SK-N-SH treated with all-trans-retinoic acid at 6 μM for 48 hours (cell line): ENCODE data around the gene RTL10.

Source experiments
- ATAC-seq: fragments of 200-7000 bp; cut with Tn5 transposase; 3 replicates; pipeline ENCODE4 v1.9.1; 2020; ENCODE audit warnings: mild to moderate bottlenecking, moderate library complexity
- ARNTL ChIP-seq: fragments of 450-650 bp; formaldehyde crosslinking; IDR thresholded peaks from 2 replicates; pipeline ENCODE4 v1.5.0; 2020; ENCODE audit warnings: low read depth, mild to moderate bottlenecking, moderate library complexity, borderline replicate concordance
- BACH2 ChIP-seq: fragments of 250-450 bp; sonication (Bioruptor Pico); IDR thresholded peaks from 2 replicates; pipeline ENCODE4 v1.9.0; 2021; ENCODE audit warnings: mild to moderate bottlenecking, borderline replicate concordance
- CSDC2 ChIP-seq: fragments of 250-450 bp; sonication (Bioruptor Pico); IDR thresholded peaks from 2 replicates; pipeline ENCODE4 v1.5.0; 2020; ENCODE audit warnings: mild to moderate bottlenecking, moderate library complexity
- ESRRG ChIP-seq: fragments of 250-450 bp; sonication (Bioruptor Pico); IDR thresholded peaks from 2 replicates; pipeline ENCODE4 v1.6.1; 2021; ENCODE audit warnings: mild to moderate bottlenecking
- GLIS3 ChIP-seq: fragments of 250-450 bp; sonication (Bioruptor Pico); IDR thresholded peaks from 2 replicates; pipeline ENCODE4 v1.5.0; 2020; ENCODE audit warnings: mild to moderate bottlenecking, moderate library complexity
- ISL1 ChIP-seq: fragments of 250-450 bp; sonication (Bioruptor Pico); IDR thresholded peaks from 2 replicates; pipeline ENCODE4 v2.1.2; 2022; ENCODE audit warnings: mild to moderate bottlenecking, moderate library complexity
- OSR1 ChIP-seq: fragments of 250-450 bp; sonication (Bioruptor Pico); IDR thresholded peaks from 2 replicates; pipeline ENCODE4 v1.8.0; 2022; ENCODE audit warnings: moderate library complexity, mild to moderate bottlenecking, inconsistent platforms
- PPARA ChIP-seq: fragments of 250-450 bp; sonication (Bioruptor Pico); IDR thresholded peaks from 2 replicates; pipeline ENCODE4 v1.5.0; 2020; ENCODE audit warnings: mild to moderate bottlenecking, borderline replicate concordance
- RARB ChIP-seq: fragments of 250-450 bp; sonication (Bioruptor Pico); IDR thresholded peaks from 2 replicates; pipeline ENCODE4 v1.8.0; 2021; ENCODE audit warnings: mild to moderate bottlenecking, moderate library complexity
- SNAI2 ChIP-seq: fragments of 250-450 bp; sonication (Bioruptor Pico); IDR thresholded peaks from 2 replicates; pipeline ENCODE4 v1.5.0; 2020; ENCODE audit warnings: mild to moderate bottlenecking, moderate library complexity
- TCF4 ChIP-seq: fragments of 250-450 bp; sonication (Bioruptor Pico); IDR thresholded peaks from 2 replicates; pipeline ENCODE4 v1.8.0; 2021; ENCODE audit warnings: mild to moderate bottlenecking, moderate library complexity, borderline replicate concordance
- TOX ChIP-seq: fragments of 250-450 bp; sonication (Bioruptor Pico); IDR thresholded peaks from 2 replicates; pipeline ENCODE4 v1.8.0; 2021; ENCODE audit warnings: mild to moderate bottlenecking, moderate library complexity, borderline replicate concordance
- ZC3H10 ChIP-seq: fragments of 250-450 bp; sonication (Bioruptor Pico); IDR thresholded peaks from 2 replicates; pipeline ENCODE4 v1.5.1; 2021; ENCODE audit warnings: mild to moderate bottlenecking, moderate library complexity
- ZFP3 ChIP-seq: fragments of 250-450 bp; sonication (Bioruptor Pico); IDR thresholded peaks from 2 replicates; pipeline ENCODE4 v1.5.0; 2020; ENCODE audit warnings: mild to moderate bottlenecking, moderate library complexity
- ZFP30 ChIP-seq: fragments of 450-650 bp; formaldehyde crosslinking; IDR thresholded peaks from 2 replicates; pipeline ENCODE4 v1.5.0; 2022; ENCODE audit warnings: mild to moderate bottlenecking, moderate library complexity
- ZNF565 ChIP-seq: fragments of 450-650 bp; formaldehyde crosslinking; conservative IDR thresholded peaks from 2 replicates; pipeline ENCODE4 v1.5.0; 2020; ENCODE audit warnings: low read depth, mild to moderate bottlenecking, moderate library complexity
- ZNF70 ChIP-seq: fragments of 450-650 bp; formaldehyde crosslinking; IDR thresholded peaks from 2 replicates; pipeline ENCODE4 v1.5.0; 2020; ENCODE audit warnings: mild to moderate bottlenecking, moderate library complexity
- ZNF8 ChIP-seq: fragments of 450-650 bp; formaldehyde crosslinking; IDR thresholded peaks from 2 replicates; pipeline ENCODE4 v1.5.0; 2020; ENCODE audit warnings: mild to moderate bottlenecking, moderate library complexity
- TF ChIP-seq, protein P1 (sequence below): fragments of 250-450 bp; sonication (Bioruptor Pico); IDR thresholded peaks from 2 replicates; pipeline ENCODE4 v1.5.0; 2020; ENCODE audit warnings: mild to moderate bottlenecking, moderate library complexity
- TF ChIP-seq, protein P2 (sequence below): fragments of 250-450 bp; sonication (Bioruptor Pico); IDR thresholded peaks from 2 replicates; pipeline ENCODE4 v1.8.0; 2020; ENCODE audit warnings: mild to moderate bottlenecking, moderate library complexity, borderline replicate concordance
- TF ChIP-seq, protein P3 (sequence below): fragments of 250-450 bp; sonication (Bioruptor Pico); IDR thresholded peaks from 2 replicates; pipeline ENCODE4 v1.8.0; 2021; ENCODE audit warnings: low read depth, mild to moderate bottlenecking, moderate library complexity, borderline replicate concordance
- TF ChIP-seq, protein P4 (sequence below): fragments of 250-450 bp; sonication (Bioruptor Pico); IDR thresholded peaks from 2 replicates; pipeline ENCODE4 v1.5.1; 2021; ENCODE audit warnings: mild to moderate bottlenecking, moderate library complexity

RTL10 gene

DNA sequence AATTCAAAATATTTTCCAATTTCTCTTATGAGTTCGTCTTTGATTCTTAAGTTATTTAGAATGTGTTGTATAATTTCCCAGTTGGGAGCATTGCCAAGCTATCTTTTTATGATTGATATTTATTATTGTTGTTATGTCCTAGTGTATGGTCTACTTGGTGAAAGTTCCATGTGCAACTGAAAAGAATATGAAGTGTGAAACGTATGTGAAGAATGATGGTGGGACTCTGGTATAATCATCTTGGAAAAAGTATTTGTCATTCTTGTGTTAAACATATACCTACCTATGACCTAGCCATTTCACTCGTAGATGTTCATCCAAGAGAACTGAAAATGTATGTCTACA lies 12.0 kb upstream of the RTL10 start:
- ATAC-seq: no peak
- no peak for TF ChIP-seq RARB (CRISPR knock-in tag)
- TF ChIP-seq, protein P1, sequence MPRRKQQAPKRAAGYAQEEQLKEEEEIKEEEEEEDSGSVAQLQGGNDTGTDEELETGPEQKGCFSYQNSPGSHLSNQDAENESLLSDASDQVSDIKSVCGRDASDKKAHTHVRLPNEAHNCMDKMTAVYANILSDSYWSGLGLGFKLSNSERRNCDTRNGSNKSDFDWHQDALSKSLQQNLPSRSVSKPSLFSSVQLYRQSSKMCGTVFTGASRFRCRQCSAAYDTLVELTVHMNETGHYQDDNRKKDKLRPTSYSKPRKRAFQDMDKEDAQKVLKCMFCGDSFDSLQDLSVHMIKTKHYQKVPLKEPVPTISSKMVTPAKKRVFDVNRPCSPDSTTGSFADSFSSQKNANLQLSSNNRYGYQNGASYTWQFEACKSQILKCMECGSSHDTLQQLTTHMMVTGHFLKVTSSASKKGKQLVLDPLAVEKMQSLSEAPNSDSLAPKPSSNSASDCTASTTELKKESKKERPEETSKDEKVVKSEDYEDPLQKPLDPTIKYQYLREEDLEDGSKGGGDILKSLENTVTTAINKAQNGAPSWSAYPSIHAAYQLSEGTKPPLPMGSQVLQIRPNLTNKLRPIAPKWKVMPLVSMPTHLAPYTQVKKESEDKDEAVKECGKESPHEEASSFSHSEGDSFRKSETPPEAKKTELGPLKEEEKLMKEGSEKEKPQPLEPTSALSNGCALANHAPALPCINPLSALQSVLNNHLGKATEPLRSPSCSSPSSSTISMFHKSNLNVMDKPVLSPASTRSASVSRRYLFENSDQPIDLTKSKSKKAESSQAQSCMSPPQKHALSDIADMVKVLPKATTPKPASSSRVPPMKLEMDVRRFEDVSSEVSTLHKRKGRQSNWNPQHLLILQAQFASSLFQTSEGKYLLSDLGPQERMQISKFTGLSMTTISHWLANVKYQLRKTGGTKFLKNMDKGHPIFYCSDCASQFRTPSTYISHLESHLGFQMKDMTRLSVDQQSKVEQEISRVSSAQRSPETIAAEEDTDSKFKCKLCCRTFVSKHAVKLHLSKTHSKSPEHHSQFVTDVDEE (CRISPR knock-in tag): no peak
- no peak for TF ChIP-seq ZC3H10
- TF ChIP-seq, protein P2, sequence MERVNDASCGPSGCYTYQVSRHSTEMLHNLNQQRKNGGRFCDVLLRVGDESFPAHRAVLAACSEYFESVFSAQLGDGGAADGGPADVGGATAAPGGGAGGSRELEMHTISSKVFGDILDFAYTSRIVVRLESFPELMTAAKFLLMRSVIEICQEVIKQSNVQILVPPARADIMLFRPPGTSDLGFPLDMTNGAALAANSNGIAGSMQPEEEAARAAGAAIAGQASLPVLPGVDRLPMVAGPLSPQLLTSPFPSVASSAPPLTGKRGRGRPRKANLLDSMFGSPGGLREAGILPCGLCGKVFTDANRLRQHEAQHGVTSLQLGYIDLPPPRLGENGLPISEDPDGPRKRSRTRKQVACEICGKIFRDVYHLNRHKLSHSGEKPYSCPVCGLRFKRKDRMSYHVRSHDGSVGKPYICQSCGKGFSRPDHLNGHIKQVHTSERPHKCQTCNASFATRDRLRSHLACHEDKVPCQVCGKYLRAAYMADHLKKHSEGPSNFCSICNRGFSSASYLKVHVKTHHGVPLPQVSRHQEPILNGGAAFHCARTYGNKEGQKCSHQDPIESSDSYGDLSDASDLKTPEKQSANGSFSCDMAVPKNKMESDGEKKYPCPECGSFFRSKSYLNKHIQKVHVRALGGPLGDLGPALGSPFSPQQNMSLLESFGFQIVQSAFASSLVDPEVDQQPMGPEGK (CRISPR knock-in tag): no peak
- TF ChIP-seq ZFP3 (CRISPR knock-in tag): no peak
- no peak for TF ChIP-seq CSDC2 (CRISPR knock-in tag)
- no peak for TF ChIP-seq BACH2
- TF ChIP-seq, protein P3, sequence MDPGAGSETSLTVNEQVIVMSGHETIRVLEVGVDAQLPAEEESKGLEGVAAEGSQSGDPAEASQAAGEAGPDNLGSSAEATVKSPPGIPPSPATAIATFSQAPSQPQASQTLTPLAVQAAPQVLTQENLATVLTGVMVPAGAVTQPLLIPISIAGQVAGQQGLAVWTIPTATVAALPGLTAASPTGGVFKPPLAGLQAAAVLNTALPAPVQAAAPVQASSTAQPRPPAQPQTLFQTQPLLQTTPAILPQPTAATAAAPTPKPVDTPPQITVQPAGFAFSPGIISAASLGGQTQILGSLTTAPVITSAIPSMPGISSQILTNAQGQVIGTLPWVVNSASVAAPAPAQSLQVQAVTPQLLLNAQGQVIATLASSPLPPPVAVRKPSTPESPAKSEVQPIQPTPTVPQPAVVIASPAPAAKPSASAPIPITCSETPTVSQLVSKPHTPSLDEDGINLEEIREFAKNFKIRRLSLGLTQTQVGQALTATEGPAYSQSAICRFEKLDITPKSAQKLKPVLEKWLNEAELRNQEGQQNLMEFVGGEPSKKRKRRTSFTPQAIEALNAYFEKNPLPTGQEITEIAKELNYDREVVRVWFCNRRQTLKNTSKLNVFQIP (CRISPR knock-in tag): no peak
- TF ChIP-seq ZNF565 (CRISPR knock-in tag): no peak
- TF ChIP-seq ZNF8 (CRISPR knock-in tag): no peak
- TF ChIP-seq, protein P4, sequence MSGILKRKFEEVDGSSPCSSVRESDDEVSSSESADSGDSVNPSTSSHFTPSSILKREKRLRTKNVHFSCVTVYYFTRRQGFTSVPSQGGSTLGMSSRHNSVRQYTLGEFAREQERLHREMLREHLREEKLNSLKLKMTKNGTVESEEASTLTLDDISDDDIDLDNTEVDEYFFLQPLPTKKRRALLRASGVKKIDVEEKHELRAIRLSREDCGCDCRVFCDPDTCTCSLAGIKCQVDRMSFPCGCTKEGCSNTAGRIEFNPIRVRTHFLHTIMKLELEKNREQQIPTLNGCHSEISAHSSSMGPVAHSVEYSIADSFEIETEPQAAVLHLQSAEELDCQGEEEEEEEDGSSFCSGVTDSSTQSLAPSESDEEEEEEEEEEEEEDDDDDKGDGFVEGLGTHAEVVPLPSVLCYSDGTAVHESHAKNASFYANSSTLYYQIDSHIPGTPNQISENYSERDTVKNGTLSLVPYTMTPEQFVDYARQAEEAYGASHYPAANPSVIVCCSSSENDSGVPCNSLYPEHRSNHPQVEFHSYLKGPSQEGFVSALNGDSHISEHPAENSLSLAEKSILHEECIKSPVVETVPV (CRISPR knock-in tag): no peak
- TF ChIP-seq ZFP30 (CRISPR knock-in tag): no peak
- TF ChIP-seq SNAI2 (CRISPR knock-in tag): no peak
- TF ChIP-seq ESRRG: no peak
- TF ChIP-seq ISL1 (CRISPR knock-in tag): no peak
- no peak for TF ChIP-seq ARNTL (CRISPR knock-in tag)
- no peak for TF ChIP-seq PPARA (CRISPR knock-in tag)
- TF ChIP-seq OSR1 (CRISPR knock-in tag): no peak
- no peak for TF ChIP-seq TOX

DNA sequence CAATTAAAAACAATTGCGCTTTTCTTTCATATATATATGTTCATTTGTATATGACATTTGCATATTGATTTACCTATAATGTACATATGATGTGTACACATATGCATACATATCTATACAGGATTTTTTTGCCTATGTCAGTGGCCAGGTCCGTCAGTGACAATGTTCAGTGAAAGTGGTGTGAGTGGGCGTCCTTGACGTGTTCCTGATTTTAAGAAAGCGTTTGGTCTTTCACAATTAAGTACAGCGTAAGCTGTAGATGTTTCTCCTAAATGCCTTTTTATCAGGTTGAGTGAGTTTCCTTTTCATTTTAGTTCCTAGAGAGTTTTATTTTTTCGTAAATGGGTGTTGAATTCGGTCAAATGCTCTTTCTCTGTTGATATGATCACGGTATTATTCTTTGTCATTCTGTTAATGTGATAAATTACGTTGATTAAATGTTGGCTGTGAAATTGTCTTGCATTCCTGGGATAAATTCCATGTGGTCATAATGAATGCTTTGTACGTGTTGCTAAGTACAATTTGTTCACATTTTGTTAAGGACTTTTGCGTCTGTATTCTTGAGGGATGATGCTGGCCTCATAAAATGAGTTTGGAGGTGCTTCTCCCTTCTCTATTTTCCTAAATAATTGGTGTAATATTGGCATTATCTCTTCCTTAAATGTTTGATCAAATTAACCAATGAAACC lies 10.6 kb upstream of the RTL10 start:
- ATAC-seq: no peak
- TF ChIP-seq SNAI2 (CRISPR knock-in tag) (no peak), CSDC2 (CRISPR knock-in tag) (no peak), BACH2 (no peak), PPARA (CRISPR knock-in tag) (no peak), RARB (CRISPR knock-in tag) (no peak), ESRRG (no peak), ARNTL (CRISPR knock-in tag) (no peak), GLIS3 (CRISPR knock-in tag) (no peak), ZNF8 (CRISPR knock-in tag) (no peak), ZFP30 (CRISPR knock-in tag) (no peak), OSR1 (CRISPR knock-in tag) (no peak), ZNF565 (CRISPR knock-in tag) (no peak), ZNF70 (CRISPR knock-in tag) (no peak), ZC3H10 (no peak), TOX (no peak), TCF4 (no peak)
- TF ChIP-seq, protein P3 (CRISPR knock-in tag): no peak
- TF ChIP-seq, protein P4 (CRISPR knock-in tag): no peak
- TF ChIP-seq, protein P2 (CRISPR knock-in tag): no peak
